22Rv1 (cell line): ENCODE results near the gene DELE1.

Experiments used
- ZFX ChIP-seq: fragments of 450-650 bp; IDR thresholded peaks from 2 replicates; pipeline ENCODE4 v1.6.1; 2017; ENCODE audit warnings: antibody characterized with exemption, borderline replicate concordance
- TF ChIP-seq, protein P1 (sequence below): fragments of 450-650 bp; IDR thresholded peaks from 2 replicates; pipeline ENCODE4 v1.5.1; 2017; ENCODE audit warnings: mild to moderate bottlenecking

DNA sequence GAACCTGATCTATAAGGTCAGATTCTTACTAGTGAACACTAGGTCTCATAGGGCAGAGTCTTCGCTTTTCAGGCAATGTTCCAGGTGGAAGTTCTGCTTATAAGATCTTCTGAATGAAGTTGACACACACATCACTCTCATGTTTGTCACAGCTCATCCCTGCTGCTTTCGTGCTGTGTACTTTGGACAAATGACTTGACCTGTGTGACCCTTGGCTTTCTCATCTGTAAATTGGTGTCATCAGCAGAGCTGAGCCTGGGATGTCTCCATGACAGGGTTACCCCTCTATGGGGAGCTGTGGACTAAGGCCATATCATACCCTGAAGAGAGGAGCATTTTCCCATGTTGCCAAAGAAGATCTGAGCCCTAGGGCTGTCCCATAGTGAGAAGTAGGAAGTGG lies 2.8 kb downstream of the DELE1 start:
- TF ChIP-seq, protein P1, sequence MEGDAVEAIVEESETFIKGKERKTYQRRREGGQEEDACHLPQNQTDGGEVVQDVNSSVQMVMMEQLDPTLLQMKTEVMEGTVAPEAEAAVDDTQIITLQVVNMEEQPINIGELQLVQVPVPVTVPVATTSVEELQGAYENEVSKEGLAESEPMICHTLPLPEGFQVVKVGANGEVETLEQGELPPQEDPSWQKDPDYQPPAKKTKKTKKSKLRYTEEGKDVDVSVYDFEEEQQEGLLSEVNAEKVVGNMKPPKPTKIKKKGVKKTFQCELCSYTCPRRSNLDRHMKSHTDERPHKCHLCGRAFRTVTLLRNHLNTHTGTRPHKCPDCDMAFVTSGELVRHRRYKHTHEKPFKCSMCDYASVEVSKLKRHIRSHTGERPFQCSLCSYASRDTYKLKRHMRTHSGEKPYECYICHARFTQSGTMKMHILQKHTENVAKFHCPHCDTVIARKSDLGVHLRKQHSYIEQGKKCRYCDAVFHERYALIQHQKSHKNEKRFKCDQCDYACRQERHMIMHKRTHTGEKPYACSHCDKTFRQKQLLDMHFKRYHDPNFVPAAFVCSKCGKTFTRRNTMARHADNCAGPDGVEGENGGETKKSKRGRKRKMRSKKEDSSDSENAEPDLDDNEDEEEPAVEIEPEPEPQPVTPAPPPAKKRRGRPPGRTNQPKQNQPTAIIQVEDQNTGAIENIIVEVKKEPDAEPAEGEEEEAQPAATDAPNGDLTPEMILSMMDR: no peak
- no peak for TF ChIP-seq ZFX
